Right lobe of liver (tissue), 4 donors: ENCODE results near the gene PNKP.

ENCODE experiments used
- CTCF ChIP-seq, 4 donors: fragments of 200-600 bp in 3 of 4; fragments of 450-650 bp in 1 of 4; IDR thresholded peaks; one replicate each; pipeline versions ENCODE4 v1.5.1 to v1.8.0; 2016 to 2022; ENCODE audit warnings: antibody characterized with exemption in 4 of 4, mild to moderate bottlenecking in 2 of 4
- POLR2A ChIP-seq: fragments of 450-650 bp; IDR thresholded peaks from one replicate; pipeline ENCODE4 v1.6.1; 2017; ENCODE audit warnings: antibody characterized with exemption, mild to moderate bottlenecking
- donor health status: DM: no; HTN: no; CAD: no.
- donor health status: DM: no; HTN: no; CAD: no.
- donor health status: DM: no; HTN: yes; CAD: no.

GRCh38 chr19:49864890-49865289, 2.5 kb downstream of the PNKP start:
- no peak for TF ChIP-seq CTCF (IDR thresholded peaks at IDR 0.05)
- no peak for TF ChIP-seq POLR2A
